Embryonic facial prominence (tissue), 1 donor: ENCODE data around the gene KLHDC8A.
"Not testable (repeated sequence)": the region's sequence is repeated elsewhere in the genome, so short reads cannot be mapped to it uniquely, and the experiment has no call there.

Source experiments
- DNase-seq: peaks from one replicate; pipeline ENCODE4 v3.0.0-alpha.2; 2016; ENCODE audit errors: extremely low spot score

Gene KLHDC8A

GRCh38 chr1:205356440-205357139, at the start of gene KLHDC8A:
TSS of gene KLHDC8A (minus strand) at chr1:205356922. CDS start at chr1:205343604, 13,318 bp downstream.
- DNase-seq = peak; percentile 47

GRCh38 chr1:205406252-205406651, 49.5 kb upstream of the KLHDC8A start:
- not testable (repeated sequence) for DNase-seq

- DNase-seq = not testable (repeated sequence)
These were observed 47.8 kb upstream of the KLHDC8A start for GRCh38 chr1:205404484-205404883.

GRCh38 chr1:205398586-205398985, 41.9 kb upstream of the KLHDC8A start:
- DNase-seq = no peak

- DNase-seq = no peak
These were observed 40.4 kb upstream of the KLHDC8A start for GRCh38 chr1:205396967-205397616.

GRCh38 chr1:205395616-205396015, 38.9 kb upstream of the KLHDC8A start:
- DNase-seq = no peak

GRCh38 chr1:205392650-205393049, 35.9 kb upstream of the KLHDC8A start:
- DNase-seq = no peak

- no peak for DNase-seq
These were observed 34.7 kb upstream of the KLHDC8A start for GRCh38 chr1:205391386-205391785.

- no peak for DNase-seq
These were observed 31.1 kb upstream of the KLHDC8A start for GRCh38 chr1:205387845-205388244.

- not testable (repeated sequence) for DNase-seq
These were observed 26.3 kb upstream of the KLHDC8A start for GRCh38 chr1:205382990-205383389.

- no peak for DNase-seq
These were observed 25.8 kb upstream of the KLHDC8A start for GRCh38 chr1:205382561-205382960.

- DNase-seq = no peak
These were observed 24.6 kb upstream of the KLHDC8A start for GRCh38 chr1:205381305-205381704.

GRCh38 chr1:205380882-205381281, 24.2 kb upstream of the KLHDC8A start:
- DNase-seq = no peak

- DNase-seq = no peak
These were observed 22.3 kb upstream of the KLHDC8A start for GRCh38 chr1:205379056-205379455.

- DNase-seq = no peak
These were observed 20.6 kb upstream of the KLHDC8A start for GRCh38 chr1:205377355-205377754.

GRCh38 chr1:205376739-205377138, 20.0 kb upstream of the KLHDC8A start:
- DNase-seq = no peak

- no peak for DNase-seq
These were observed 19.3 kb upstream of the KLHDC8A start for GRCh38 chr1:205375835-205376545.

GRCh38 chr1:205374210-205375078, 17.7 kb upstream of the KLHDC8A start:
- DNase-seq = no peak

GRCh38 chr1:205373798-205374175, 17.1 kb upstream of the KLHDC8A start:
- DNase-seq = no peak

- no peak for DNase-seq
These were observed 16.5 kb upstream of the KLHDC8A start for GRCh38 chr1:205373022-205373797.
